NCI-H446 treated with DMSO at 0.1 percent for 48 hours (cell line): Measurements from ENCODE around the gene XRCC1.
A peak's percentile ranks its signal among the peaks of the same experiment; 100 is the strongest.
"Not testable (repeated sequence)": the region's sequence is repeated elsewhere in the genome, so short reads cannot be mapped to it uniquely, and the experiment has no call there.

Experiments
- DNase-seq: peaks from one replicate; lab custom pipeline; 2025; lab: John Stamatoyannopoulos, UW

Gene XRCC1

DNA sequence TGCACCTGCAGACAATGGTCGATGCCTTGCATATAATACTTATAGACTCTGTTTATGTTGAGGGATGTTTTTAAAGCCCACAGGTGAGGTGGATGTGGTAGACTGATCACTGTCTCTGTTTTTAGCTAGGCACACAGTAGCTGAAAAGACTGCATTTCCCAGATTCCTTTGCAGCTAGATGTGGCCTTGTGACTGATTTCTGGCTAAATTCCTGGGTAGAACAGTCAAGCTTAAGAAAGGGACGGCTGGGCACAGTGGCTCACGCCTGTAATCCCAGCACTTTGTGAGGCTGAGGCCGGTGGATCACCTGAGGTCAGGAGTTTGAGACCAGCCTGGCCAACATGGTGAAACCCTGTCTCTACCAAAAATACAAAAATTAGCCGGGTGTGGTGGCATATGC is 25.0 kb upstream of the XRCC1 start:
- not testable (repeated sequence) for DNase-seq

GRCh38 chr19:43599635-43600295 is 24.4 kb upstream of the XRCC1 start:
- no peak for DNase-seq

GRCh38 chr19:43598445-43599240 is 23.3 kb upstream of the XRCC1 start:
- DNase-seq, result no peak

DNA sequence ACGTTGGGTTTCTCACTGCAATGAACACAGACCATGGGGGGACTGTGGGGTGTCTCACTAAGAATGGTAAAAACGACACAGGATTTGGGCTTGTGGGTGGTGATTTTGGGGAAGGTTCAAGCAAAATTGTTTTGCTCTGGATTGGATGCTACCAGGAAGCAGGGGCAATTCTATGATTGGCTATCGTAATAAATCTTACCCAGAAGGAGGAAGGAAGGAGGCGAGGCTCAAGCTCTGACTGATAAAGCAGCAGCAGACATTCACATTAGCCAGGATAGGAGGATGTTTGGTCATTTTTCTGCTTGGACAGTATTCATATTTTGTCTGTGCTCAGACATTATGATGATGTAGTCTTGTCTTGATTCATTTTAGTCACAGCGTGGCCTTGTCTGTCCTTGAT is 22.5 kb upstream of the XRCC1 start:
- DNase-seq, result no peak

GRCh38 chr19:43596842-43597461 is 21.6 kb upstream of the XRCC1 start:
- no peak for DNase-seq

DNA sequence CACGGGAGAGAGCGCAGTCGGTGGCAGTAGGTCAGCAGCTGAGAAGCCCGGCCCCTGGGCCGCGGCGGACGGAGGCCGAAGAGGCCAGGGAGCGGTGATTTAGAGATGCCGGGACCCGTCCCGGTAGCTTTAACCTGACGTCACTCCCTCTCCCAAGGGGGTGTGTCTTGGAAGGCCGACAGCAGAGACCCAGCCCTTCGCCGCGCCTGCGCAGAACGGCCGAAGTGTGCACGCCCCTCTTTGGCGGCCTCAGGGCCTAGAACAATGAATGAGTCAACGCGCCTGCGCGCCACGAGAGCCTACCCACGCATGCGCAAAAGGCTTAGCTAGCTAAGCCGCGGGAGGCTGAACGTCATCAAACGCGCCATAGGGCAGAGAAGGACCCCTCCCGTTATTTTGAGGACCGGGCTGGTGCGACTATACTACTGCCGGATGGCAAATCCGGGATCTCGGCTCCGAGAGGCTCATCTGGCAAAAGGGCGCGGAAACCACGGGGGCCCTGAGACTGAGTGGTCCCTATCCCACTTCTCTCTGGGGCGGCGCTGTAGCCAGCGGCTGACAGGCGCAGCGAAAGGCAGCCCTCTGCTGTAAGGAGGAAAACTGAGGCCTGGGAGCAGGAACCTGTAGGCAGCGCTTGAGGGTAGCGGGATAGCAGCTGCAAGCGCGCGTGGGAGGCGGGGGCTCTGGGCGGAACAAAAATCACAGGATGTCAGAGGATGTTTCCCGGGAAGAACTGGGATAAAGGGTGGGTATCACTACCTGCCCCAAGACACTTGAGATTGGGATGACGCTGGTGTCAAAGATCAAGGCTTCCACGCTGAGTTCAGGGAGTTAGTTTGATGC is 20.9 kb upstream of the XRCC1 start, which contains the start of the genes IRGQ and ZNF576:
Gene IRGQ (minus strand): TSS at position 136 of the 843 bp plus-strand sequence. CDS start 796 bp downstream, outside the sequence.
Gene ZNF576 (plus strand): TSS at position 597 of the 843 bp plus-strand sequence. CDS start 514 bp downstream, outside the sequence.
- peak; percentile 99 for DNase-seq

DNA sequence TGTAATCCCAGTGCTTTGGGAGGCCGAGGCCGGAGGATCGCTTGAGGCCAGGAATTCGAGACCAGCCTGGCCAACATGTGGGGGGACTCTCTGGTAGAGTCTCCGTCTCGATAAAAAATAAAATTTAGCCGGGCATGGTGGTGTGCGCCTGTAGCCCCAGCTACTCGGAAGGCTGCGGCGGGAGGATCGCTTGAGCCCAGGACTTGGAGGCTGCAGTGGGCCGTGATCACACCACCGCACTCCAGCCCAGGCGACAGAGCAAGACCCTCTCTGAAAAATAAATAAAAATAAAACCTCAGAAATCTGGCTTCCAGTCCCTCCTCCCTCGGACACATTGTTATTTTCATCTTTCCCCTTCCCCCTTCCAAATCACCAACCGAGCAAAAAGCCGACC is 20.3 kb upstream of the XRCC1 start:
- no peak for DNase-seq

DNA sequence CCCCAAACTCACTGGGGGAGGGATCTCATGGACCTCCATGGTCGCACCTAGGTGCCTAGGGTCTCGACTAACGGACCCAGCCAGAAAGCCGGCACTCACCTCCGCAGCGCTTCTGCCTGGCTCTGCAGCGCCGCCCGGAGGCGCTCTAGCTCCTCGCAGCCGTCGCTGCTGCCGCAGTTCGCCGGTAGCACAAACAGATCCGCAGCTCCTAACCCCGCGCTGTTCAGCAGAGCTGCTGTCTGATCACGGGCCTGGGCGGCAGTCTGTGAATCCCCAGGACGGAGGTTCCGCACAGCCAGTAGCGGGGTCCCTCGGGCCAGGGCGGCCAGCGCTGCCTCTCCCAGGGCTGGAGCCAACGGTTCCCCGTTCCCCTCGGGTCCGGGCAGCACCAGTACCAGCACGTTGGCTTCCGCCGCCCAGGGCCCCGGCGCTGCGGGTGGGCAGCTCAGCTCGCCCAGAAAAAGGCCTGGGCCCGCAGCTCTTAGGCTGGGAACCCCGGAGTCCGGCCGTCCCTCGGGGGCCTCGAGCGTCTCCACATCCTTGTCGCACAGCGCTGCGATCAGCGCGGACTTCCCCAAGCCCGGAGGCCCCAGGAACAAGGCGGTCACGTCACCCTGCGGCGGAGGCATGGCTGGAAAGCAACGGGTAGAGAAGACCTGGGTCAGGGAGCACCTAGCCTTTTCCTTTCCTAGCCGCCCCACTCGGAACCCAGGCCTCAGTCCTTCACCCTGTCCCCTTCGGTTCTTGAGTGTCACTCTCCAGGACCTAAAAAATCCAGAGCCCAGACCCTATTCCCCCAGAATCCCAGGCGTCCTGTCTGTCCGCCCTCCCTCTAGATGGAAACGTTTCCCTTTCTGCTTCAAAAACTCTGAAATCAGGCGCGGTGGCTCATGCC is 19.6 kb upstream of the XRCC1 start:
- DNase-seq, result peak; percentile 19

GRCh38 chr19:43594081-43594697 is 18.9 kb upstream of the XRCC1 start:
- no peak for DNase-seq

GRCh38 chr19:43592800-43593350 is 17.5 kb upstream of the XRCC1 start:
- DNase-seq, result no peak

DNA sequence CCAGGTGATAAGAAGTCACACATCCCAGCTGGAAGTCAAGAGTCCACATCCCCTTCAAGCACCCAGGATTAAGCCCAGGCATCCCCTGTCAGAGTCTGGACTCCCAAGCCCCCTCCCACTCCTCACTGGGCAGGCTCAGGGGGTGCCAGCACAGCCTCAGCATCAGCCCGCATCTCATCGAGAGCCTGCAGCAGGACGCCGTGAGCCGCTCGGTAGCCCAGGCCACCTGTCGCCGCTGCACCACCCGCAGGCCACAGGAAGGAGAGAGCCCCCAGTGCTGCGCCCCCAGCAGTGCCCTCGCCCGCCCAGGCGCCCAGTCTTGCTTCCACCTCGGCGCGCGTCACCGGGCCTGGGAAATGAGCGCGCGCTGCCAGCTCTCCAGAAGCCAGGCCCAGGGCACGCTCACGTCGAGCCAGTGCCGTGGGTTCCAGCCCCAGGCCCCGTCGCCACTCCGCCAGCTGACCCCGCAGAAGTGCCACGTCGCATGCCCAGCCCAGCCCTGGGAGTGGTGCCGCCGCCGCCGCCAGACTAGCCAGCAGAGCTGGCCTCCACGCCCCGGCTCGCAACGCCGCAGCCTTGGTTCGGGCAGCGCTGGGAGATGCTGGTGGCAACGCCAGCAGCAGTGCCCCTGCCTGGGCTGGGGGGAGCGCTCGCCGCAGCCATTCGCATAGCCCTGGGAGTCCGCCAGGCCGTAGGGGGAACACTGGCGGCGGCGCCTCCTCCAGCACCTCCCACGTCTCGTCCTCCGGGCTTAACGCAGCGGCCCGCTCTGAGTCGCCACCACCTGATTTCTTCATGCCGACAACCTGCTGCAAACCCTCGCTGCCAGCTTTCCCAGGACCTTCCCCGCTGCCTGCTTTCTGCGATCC is 16.8 kb upstream of the XRCC1 start:
- no peak for DNase-seq

DNA sequence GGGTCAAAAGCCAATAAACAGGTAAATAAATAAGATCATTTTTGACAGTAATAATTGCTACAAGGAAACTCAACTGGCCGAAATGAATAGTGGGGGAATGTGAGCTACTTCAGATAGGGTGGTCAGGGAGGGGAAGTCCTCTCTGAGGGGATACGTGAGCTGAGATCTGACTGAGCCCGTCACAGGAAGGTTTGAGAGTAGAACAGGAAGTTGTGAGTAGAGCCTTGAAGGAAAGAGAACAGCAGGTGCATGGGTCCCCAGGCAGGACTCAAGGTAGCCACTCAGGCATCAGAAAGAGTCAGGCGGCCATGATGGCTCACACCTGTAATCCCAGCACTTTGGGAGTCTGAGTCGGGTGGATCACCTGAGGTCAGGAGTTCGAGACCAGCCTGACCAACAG is 14.4 kb upstream of the XRCC1 start:
- DNase-seq, result no peak

DNA sequence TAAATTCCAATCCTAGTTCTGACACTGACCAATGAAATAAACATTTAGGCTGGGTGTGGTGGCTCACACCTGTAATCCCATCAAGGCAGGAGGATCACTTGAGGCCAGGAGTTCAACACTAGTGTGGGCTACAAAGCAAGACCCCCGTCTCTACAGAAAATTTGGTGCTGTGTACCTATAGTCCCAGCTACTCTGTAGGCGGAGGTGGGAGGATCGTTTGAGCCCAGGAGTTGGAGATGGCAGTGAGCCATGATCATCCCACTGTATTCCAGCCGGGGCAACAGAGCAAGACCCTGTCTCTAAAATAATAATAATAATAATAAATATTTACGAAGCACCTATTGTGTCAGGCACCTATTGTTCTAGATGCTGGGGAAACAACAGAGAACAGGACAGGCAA is 13.9 kb upstream of the XRCC1 start:
- DNase-seq, result no peak

- DNase-seq, result not testable (repeated sequence)
Measured at GRCh38 chr19:43587029-43587428, 11.7 kb upstream of the XRCC1 start.

DNA sequence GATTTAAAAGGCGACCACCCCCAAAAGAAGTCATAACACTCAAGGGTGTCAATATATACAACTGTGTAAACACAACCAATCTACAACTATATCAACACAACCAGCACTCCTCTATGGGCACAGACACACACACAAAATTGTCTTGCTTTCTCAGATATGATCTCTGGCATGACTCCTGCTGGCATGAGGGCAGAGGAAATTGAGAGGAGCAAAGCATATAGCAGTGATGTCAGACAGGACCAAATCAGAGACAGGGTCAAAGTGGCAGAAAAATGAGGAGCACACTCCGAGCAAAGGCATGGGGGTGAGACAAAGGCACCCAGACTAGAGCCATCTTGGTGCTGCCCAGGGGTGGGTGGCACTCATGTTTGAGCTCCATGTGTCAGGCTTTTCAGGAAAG is 11.0 kb upstream of the XRCC1 start:
- DNase-seq, result no peak

DNA sequence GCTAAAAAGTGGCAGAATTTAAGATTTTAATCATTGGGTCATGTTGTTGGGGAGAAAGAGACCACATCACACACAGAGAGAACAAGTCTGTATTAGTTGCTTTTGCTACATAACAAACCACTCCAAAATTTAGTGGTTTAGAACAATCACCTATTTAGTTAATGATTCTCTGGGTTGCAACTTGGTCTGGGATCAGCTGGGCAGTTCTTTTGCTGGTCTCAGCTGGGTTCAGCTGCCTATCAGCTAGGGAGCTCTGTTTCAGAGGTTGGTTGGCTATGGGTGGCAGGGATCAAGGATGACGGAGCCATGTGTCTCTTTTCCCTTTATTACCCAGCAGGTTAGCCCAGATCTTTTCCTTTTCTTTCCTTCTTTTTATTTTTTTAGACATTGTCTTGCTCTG is 9.2 kb upstream of the XRCC1 start:
- no peak for DNase-seq

GRCh38 chr19:43582495-43582894 is 7.2 kb upstream of the XRCC1 start:
- no peak for DNase-seq

DNA sequence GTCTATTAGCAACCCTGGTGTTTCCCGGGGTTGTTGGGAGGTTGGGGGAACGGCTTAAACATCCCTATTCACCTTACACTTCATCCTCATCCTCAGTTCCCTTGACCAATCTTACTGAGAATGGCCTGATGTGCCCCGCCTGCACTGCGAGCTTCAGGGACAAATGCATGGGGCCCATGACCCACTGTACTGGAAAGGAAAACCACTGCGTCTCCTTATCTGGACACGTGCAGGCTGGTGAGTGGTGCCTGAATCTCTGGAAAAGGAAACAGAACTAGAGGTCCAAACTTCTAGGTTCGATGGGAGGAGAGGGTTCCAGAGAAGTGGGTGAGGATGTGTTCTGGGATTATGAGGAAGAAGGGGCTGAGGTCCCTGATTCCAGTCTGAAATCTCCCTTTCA is 6.1 kb upstream of the XRCC1 start:
- DNase-seq, result no peak

DNA sequence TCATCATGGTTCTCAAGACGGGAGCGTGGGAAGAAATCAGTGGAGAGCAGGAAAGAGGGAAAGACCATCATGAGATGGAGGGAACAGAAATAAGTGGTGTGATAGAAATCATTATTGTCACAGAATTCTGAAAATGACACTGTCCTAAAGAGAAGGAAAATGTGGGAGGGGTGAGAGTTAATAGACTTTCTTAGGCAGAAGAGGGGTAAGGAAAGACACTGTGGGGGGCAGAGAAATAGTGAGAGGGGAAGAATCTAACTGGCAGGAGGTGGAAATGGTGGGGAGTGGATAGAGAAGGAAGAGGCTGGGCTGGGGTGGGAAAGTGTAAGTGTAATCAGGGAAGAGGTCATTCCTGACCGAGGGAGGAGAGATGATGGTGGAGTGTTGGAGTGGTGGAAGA is 3.5 kb upstream of the XRCC1 start:
- DNase-seq, result no peak
